Fibroblast of mammary gland (primary cell): Measurements from ENCODE around the gene PLPPR5.

Experiments
- DNase-seq: peaks from one replicate; pipeline ENCODE4 v3.0.0-alpha.2; 2010; ENCODE audit warnings: low read depth
- H3K4me3 ChIP-seq: 2 replicates; pipeline ENCODE4 v1.5.1; 2011; ENCODE audit warnings: low read depth, mild to moderate bottlenecking, low read length, moderate library complexity; ENCODE audit not compliant: control insufficient read depth
- TF ChIP-seq, protein P1 (sequence below): conservative IDR thresholded peaks from 2 replicates; pipeline ENCODE4 v1.5.1; 2011; ENCODE audit warnings: low read depth, low read length, inconsistent platforms; ENCODE audit not compliant: control insufficient read depth, insufficient read depth

PLPPR5 gene

DNA sequence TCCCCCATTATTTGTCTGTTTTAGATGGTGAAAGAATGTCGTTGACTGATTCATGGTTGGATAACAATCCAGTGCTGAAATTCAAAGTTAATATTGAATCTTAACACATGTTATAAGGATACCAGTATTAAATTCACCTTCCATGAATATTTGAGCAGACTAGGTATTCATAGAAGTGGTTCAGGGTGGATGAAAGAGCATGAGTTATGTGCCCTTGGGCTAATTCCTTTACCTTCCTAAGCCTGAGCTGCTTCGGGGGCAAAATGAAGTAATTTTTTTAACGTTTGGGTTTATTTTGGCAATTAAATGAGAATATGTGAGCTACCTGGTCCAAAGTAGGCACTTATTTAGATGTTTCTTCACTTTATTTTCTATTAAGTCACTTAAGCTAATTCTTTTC lies 2.7 kb upstream of the PLPPR5 start:
- TF ChIP-seq, protein P1, sequence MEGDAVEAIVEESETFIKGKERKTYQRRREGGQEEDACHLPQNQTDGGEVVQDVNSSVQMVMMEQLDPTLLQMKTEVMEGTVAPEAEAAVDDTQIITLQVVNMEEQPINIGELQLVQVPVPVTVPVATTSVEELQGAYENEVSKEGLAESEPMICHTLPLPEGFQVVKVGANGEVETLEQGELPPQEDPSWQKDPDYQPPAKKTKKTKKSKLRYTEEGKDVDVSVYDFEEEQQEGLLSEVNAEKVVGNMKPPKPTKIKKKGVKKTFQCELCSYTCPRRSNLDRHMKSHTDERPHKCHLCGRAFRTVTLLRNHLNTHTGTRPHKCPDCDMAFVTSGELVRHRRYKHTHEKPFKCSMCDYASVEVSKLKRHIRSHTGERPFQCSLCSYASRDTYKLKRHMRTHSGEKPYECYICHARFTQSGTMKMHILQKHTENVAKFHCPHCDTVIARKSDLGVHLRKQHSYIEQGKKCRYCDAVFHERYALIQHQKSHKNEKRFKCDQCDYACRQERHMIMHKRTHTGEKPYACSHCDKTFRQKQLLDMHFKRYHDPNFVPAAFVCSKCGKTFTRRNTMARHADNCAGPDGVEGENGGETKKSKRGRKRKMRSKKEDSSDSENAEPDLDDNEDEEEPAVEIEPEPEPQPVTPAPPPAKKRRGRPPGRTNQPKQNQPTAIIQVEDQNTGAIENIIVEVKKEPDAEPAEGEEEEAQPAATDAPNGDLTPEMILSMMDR = no peak
- DNase-seq = no peak
- no peak overlapping the region for H3K4me3 ChIP-seq

DNA sequence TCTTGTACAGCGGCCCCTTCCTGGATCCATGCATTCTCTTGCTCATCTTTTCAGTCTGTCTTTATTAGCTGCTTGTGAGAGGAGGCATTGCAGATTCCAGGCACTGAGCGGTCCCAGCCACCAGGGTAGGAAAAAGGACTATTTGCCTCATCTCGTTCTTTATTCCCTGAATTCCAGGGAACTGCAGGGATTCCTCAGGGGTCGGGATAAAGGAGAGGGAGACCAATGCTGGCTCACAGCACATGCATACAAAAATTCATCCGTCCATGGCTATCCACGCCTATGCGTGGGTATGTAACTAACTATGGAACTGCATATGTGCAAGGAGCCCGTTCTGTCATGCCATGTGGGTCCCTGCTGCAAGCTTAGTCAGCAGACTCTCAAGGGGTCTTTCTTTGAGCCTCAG lies 879 bp upstream of the PLPPR5 start:
- DNase-seq = no peak
- TF ChIP-seq, protein P1 = no peak
- H3K4me3 ChIP-seq = no peak overlapping the region

DNA sequence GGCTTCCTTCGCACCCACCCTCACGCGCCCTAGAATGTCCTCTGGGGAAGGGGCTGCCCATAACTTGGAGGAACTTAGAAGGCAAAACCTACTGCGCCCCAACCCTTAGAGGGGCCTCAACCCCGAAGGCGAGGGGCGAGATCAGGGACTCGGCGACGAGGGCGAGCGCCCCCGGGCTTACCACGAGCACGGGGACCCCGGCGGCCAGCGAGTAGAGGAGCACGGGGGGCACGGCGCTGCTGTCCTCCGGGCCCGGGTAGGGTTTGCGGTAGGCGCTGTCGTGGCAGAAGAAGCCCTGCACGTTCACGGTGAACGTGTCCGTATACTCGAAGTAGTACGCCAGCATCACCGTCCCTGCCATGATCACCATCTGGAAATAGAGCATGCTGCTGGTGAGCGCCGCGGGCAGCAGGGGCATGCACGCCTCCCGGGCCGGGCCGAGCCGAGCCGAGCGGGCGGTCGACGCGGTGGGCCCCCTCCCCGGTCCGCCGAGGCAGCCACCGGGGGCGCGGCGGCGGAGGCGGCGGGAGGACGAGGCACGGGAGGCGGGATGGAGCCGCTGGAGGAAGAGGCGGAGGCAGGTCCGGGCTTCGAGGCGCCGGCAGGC lies 304 bp downstream of the PLPPR5 start:
- peak; percentile 25 for DNase-seq
- peak overlapping the region; percentile 27 for H3K4me3 ChIP-seq
- TF ChIP-seq, protein P1 = no peak

DNA sequence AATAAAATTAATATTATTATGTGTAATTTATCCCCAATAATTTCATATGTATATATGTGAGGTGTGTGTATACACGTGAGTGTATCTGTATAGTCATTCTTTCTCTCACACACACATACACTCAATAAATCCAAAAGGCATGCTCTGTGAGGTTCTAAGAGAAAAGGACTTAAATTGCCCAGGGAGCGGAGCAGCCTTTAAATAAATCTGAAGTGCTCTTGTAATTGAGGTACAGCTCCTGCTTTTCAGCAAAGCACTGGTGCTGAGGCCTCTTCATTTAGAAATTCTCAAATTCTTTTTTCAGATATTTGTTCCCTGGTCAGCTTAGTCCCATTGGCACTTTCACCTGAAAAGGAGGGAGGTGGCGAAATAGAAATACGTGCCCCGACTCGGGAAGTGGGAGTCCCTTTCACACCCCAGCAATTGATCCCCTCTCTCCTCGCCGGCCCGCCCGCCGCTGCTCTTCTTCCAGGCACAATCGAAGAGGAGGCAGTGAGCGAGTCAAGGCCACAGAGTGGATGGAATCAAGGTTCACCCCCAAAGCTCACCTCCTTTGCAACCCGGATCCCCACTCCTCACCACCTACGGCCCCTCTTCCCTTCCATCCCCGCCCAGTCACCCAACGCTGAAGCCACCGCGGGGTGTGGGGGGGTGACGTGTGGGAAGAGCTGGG lies 944 bp downstream of the PLPPR5 start:
- TF ChIP-seq, protein P1 = no peak
- H3K4me3 ChIP-seq = no peak overlapping the region
- no peak for DNase-seq

DNA sequence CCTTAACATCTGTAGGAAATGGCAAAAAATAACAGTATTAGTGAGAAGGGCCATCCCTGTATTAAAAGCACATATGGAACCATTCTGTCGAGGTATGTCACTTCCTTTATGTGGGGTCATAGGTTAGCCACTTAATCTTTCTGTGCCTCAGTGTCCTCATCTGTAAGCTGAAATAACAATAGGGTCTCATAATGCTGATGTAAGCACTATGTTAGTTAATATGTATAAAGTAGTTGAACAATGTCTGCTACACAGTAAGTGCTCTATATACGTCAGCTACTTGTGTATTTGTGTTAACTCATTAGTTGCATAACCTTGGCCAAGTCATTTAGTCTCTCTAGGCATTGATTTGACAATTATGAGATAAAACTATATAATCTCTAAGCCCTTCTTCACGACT lies 11.8 kb downstream of the PLPPR5 start:
- TF ChIP-seq, protein P1 = no peak
- DNase-seq = no peak
- H3K4me3 ChIP-seq = no peak overlapping the region

DNA sequence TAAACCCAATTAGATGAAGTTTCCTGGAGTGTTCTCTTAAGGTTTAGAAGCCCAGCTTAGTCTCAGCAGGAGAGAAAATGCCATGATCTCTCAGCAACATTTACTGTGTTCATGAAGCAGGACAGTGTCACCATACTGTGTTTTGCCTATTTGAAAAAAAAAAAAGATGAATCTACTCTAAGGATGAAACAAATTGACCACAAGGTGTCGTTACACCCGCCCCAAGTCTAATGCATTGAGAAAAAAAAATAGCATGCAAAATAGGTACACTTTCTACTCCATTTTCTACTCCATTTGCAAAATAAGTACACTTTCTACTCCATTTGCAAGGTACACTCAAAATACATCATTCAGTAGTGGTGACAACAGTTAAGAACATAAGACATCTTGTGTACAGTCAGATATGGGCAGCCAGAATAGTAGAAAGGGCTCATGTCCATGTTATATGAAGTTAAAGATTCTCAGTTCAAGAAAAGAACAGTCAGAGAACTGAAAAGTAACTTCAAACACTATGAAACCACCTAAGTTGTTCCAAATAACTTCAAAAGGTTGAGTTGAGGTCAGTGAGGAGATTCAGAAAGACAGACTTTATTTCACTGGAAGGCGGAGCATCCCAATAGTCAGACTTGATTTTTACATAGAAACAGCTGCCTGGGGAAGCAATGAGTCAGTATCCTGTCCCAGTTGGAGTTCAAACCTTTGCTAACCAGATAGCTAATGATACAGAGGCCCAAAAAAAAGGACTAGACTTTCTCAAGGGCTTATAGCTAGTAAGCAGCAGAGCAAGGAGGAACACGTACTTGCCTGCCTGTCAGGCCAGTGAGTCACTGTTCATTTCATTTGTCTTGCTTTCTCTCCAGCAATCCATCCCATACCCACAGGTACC lies 13.3 kb downstream of the PLPPR5 start:
- TF ChIP-seq, protein P1 = peak; percentile 39
- DNase-seq = peak; percentile 92

More for the DNA sequence above, 13.3 kb downstream of the PLPPR5 start:
- no peak overlapping the region for H3K4me3 ChIP-seq
